Right lobe of liver (tissue), 6 donors: Measurements from ENCODE around the gene CDH13. TPM values are rescaled to one million over a fixed set of nuclear protein-coding genes. Genes with fewer than 3 reads are reported as not detected.
A peak's percentile ranks its signal among the peaks of the same experiment; 100 is the strongest.

Experiments
- ATAC-seq, 4 donors: fragments of 200-7000 bp; cut with Tn5 transposase; one replicate each; pipeline ENCODE4 v1.9.1; 2020; ENCODE audit warnings: mild to moderate bottlenecking in 4 of 4, moderate library complexity in 4 of 4
- DNase-seq, 3 donors: peaks; one replicate each; pipeline ENCODE4 v3.0.0-alpha.2; 2020
- H3K27ac ChIP-seq, 3 donors: fragments of 200-600 bp; one replicate each; pipeline ENCODE4 v1.8.0; 2022
- H3K27me3 ChIP-seq, 2 donors: fragments of 200-600 bp; one replicate each; pipeline ENCODE4 v1.8.0; 2022
- H3K36me3 ChIP-seq, 4 donors: fragments of 200-600 bp; sonication (generic) in 1 of 4; one replicate each; pipeline versions ENCODE4 v1.5.1 to v1.8.0; 2017 to 2022; ENCODE audit warnings: control low read depth in 1 of 4
- H3K4me1 ChIP-seq, 4 donors: fragments of 200-600 bp; sonication (generic) in 1 of 4; one replicate each; pipeline versions ENCODE4 v1.5.1 to v1.8.0; 2017 to 2022; ENCODE audit warnings: control low read depth in 1 of 4
- H3K4me3 ChIP-seq, 3 donors: fragments of 200-600 bp; one replicate each; pipeline ENCODE4 v1.8.0; 2022
- H3K9me3 ChIP-seq, 4 donors: fragments of 200-600 bp; sonication (generic) in 1 of 4; one replicate each; pipeline versions ENCODE4 v1.5.1 to v1.8.0; 2017 to 2022; ENCODE audit warnings: control low read depth in 1 of 4
- CTCF ChIP-seq, 4 donors: fragments of 200-600 bp in 3 of 4; fragments of 450-650 bp in 1 of 4; IDR thresholded peaks; one replicate each; pipeline versions ENCODE4 v1.5.1 to v1.8.0; 2016 to 2022; ENCODE audit warnings: antibody characterized with exemption in 4 of 4, mild to moderate bottlenecking in 2 of 4
- POLR2A ChIP-seq: fragments of 450-650 bp; IDR thresholded peaks from one replicate; pipeline ENCODE4 v1.6.1; 2017; ENCODE audit warnings: antibody characterized with exemption, mild to moderate bottlenecking
- WGBS: methylation state at CpG from one replicate; pipeline ENCODE4 v1.1.6; 2018; ENCODE audit warnings: low coverage, low lambda C conversion rate; ENCODE audit not compliant: insufficient coverage; ENCODE audit errors: missing lambda C conversion rate; 5-methylcytosine and 5-hydroxymethylcytosine counted together
- intact Hi-C, 2 donors: fragments of 100-400 bp; cut with DNase I; formaldehyde crosslinking; loops; one replicate each; pipeline versions ENCODE4 v1.11.2 to v1.14.1; 2022
- long read RNA-seq: library from polyadenylated mRNA; unstranded; transcript quantifications from one replicate; pipeline ENCODE4 v2.0.0, GENCODE V29; 2019
- total RNA-seq, 6 experiments: library from RNA; depleted of rRNA in 2 of 6; stranded (reverse); fragments of >200 nt in 2 of 6; fragmentation: NEBNext Ultra II Directional in 3 of 6; extraction: Animal tissue kit (Norgen Biotek cat#: 25700) in 3 of 6; gene quantifications; one replicate each; pipeline versions ENCODE4 v1.1.0 to v1.2.4, GENCODE V29; 2016 to 2023
- donor health status: DM: no; HTN: yes; CAD: no.
- donor health status: DM: no; HTN: no; CAD: no.
- donor health status: DM: no; HTN: no; CAD: no.
- donor health status: DM: no; HTN: yes; CAD: no.
- donor health status: DM: no; HTN: yes; CAD: no.

Gene CDH13
- 1 to 10 TPM in 2 of 6 experiments, under 1 TPM in 4; 0.13 to 4.6 (median 0.49) TPM for total RNA-seq
- long read RNA-seq = 0 reads

DNA sequence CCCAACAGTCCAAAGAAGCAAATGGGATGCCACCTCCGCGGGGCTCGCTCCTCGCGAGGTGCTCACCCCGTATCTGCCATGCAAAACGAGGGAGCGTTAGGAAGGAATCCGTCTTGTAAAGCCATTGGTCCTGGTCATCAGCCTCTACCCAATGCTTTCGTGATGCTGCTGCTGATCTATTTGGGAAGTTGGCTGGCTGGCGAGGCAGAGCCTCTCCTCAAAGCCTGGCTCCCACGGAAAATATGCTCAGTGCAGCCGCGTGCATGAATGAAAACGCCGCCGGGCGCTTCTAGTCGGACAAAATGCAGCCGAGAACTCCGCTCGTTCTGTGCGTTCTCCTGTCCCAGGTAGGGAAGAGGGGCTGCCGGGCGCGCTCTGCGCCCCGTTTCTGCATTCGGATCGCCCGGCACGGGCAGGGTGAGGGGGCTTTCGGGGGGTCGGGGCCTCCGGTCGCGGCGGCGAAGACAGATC, at the start of gene CDH13:
Gene CDH13, plus strand, starts transcription at position 179 of the 471 bp plus-strand sequence.
- Histone ChIP-seq H3K4me3 (peak within 1 kb of the TSS; percentile 21 to 27 (median 26)), H3K27ac (no peak within 1 kb of the TSS), H3K27me3 (peaks cover 0 to 5% of the 10 kb centered on the region in 2 donors), H3K4me1 (no peaks in the 10 kb centered on the region), H3K9me3 (no peaks in the 10 kb centered on the region), H3K36me3 (no peaks in the 10 kb centered on the region)
- WGBS = 0% methylated on average over 1 of the region's 39 CpGs
- intact Hi-C loops = no loop called here
- no peak for TF ChIP-seq CTCF (IDR thresholded peaks at IDR 0.05)
- TF ChIP-seq POLR2A = no peak
- DNase-seq (no peak), ATAC-seq (peak in 3 of 4 donors; percentile 9 to 48 (median 46))

GRCh38 chr16:82580298-82580890, 46.4 kb upstream of the CDH13 start:
- Histone ChIP-seq H3K4me3 (no peak overlapping the region), H3K9me3 (no peaks in the 10 kb centered on the region), H3K36me3 (no peaks in the 10 kb centered on the region), H3K4me1 (no peaks in the 10 kb centered on the region), H3K27me3 (no peaks in the 10 kb centered on the region), H3K27ac (no peak overlapping the region)
- TF ChIP-seq CTCF (IDR thresholded peaks at IDR 0.05) (peak; percentile 22 to 55 (median 38)), POLR2A (no peak)
- intact Hi-C loops = no loop called here
- ATAC-seq = peak; percentile 59 to 76 (median 74)
- WGBS = 19% methylated on average over 7 of the region's 7 CpGs
- peak in 1 of 3 donors; percentile 29 for DNase-seq

GRCh38 chr16:82582975-82583374, 43.8 kb upstream of the CDH13 start:
- H3K4me3 ChIP-seq = no peak overlapping the region
- H3K27me3 ChIP-seq = no peaks in the 10 kb centered on the region
- H3K4me1 ChIP-seq = no peaks in the 10 kb centered on the region
- ATAC-seq = no peak
- intact Hi-C loops = no loop called here
- no peak overlapping the region for H3K27ac ChIP-seq
- WGBS = 40% methylated on average over 4 of the region's 6 CpGs
- no peaks in the 10 kb centered on the region for H3K9me3 ChIP-seq
- H3K36me3 ChIP-seq = no peaks in the 10 kb centered on the region
- DNase-seq = no peak
- no peak for TF ChIP-seq CTCF (IDR thresholded peaks at IDR 0.05)
- TF ChIP-seq POLR2A = no peak

DNA sequence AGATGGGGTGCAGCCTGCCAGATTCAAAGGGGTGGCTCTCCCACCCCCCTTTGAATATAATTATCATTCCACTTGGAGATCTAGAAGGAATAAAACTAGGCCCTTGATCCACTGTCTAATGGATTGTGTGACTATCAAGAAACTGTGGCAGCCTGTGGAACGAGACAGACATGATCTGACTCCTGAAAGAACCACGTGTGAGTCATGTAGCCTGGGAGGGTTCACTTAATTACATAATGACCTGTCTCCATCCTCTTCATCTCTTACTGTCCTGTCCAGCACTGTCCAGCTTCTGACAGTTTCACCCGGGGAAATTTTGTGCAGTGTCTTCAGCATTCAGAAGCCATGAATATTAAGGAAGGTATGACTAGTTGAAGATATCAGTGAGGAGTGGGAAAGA, 43.3 kb upstream of the CDH13 start:
- intact Hi-C loops = no loop called here

More for the DNA sequence above, 43.3 kb upstream of the CDH13 start:
- Histone ChIP-seq H3K9me3 (no peaks in the 10 kb centered on the region), H3K27ac (no peak overlapping the region), H3K27me3 (no peaks in the 10 kb centered on the region), H3K36me3 (no peaks in the 10 kb centered on the region), H3K4me1 (no peaks in the 10 kb centered on the region), H3K4me3 (no peak overlapping the region)
- DNase-seq = no peak
- WGBS = 50% methylated on average over 2 of the region's 3 CpGs
- TF ChIP-seq CTCF (IDR thresholded peaks at IDR 0.05) (no peak), POLR2A (no peak)
- no peak for ATAC-seq
